K562 (cell line): ENCODE results near the gene BMF. TPM values are rescaled to one million over a fixed set of nuclear protein-coding genes. Genes with fewer than 3 reads are reported as not detected.

Experiments
- ARID3A ChIP-seq: IDR thresholded peaks from 2 replicates; pipeline ENCODE4 v1.6.1; 2012; ENCODE audit warnings: low read depth, low read length, improper control_type of control experiment, borderline replicate concordance
- ETV6 ChIP-seq, 3 experiments: fragments of 150-350 bp in 1 of 3; sonication (generic) in 1 of 3; formaldehyde crosslinking in 1 of 3; IDR thresholded peaks; 2 replicates each; pipeline versions ENCODE4 v1.6.1 to v1.8.0; 2014 to 2022; ENCODE audit warnings: borderline replicate concordance in 2 of 3, low read depth in 2 of 3, antibody characterized with exemption in 1 of 3, low read length in 1 of 3, mild to moderate bottlenecking in 1 of 3, missing genetic modification reagents in 1 of 3
- NR0B1 ChIP-seq: fragments of 450-650 bp; IDR thresholded peaks from one replicate; pipeline ENCODE4 v1.6.1; 2018; ENCODE audit warnings: mild to moderate bottlenecking, moderate library complexity; ENCODE audit not compliant: partially characterized antibody
- NR2C1 ChIP-seq, 2 experiments: fragments of 450-650 bp; IDR thresholded peaks; 2 replicates each; pipeline ENCODE4 v1.6.1; 2017; ENCODE audit warnings: mild to moderate bottlenecking in 2 of 2, antibody characterized with exemption in 1 of 2, inconsistent platforms in 1 of 2, missing compliant biosample characterization in 1 of 2, missing genetic modification characterization in 1 of 2
- PHTF2 ChIP-seq: fragments of 250-450 bp; sonication (Bioruptor Pico); IDR thresholded peaks from 2 replicates; pipeline ENCODE4 v1.5.0; 2021; ENCODE audit warnings: mild to moderate bottlenecking
- PML ChIP-seq: IDR thresholded peaks from 2 replicates; pipeline ENCODE4 v1.6.1; 2012; ENCODE audit warnings: low read length, inconsistent platforms
- POLR2B ChIP-seq: fragments of 450-650 bp; IDR thresholded peaks from 2 replicates; pipeline ENCODE4 v1.6.1; 2018; ENCODE audit warnings: low read depth; ENCODE audit not compliant: partially characterized antibody
- RBFOX2 ChIP-seq: fragments of 200-400 bp; formaldehyde crosslinking; IDR thresholded peaks from 2 replicates; pipeline ENCODE4 v1.6.1; 2017; ENCODE audit warnings: low read depth, mild to moderate bottlenecking, low read length, moderate library complexity
- SAP30 ChIP-seq: fragments of 200-600 bp; sonication (generic); IDR thresholded peaks from 2 replicates; pipeline ENCODE4 v1.6.1; 2012; ENCODE audit warnings: borderline replicate concordance, low read depth, mild to moderate bottlenecking, moderate library complexity, low read length, control low read depth, inconsistent platforms; ENCODE audit not compliant: insufficient read depth, poor library complexity, severe bottlenecking
- SMARCE1 ChIP-seq: fragments of 450-650 bp; IDR thresholded peaks from 2 replicates; pipeline ENCODE4 v1.7.1; 2016; ENCODE audit warnings: mild to moderate bottlenecking
- STAG1 ChIP-seq: sonication (generic); formaldehyde crosslinking; IDR thresholded peaks from 2 replicates; pipeline ENCODE4 v1.5.0; 2020; ENCODE audit warnings: missing genetic modification reagents, borderline replicate concordance
- TARDBP ChIP-seq: fragments of 450-650 bp; IDR thresholded peaks from 2 replicates; pipeline ENCODE4 v1.6.1; 2016
- TEAD4 ChIP-seq, 2 experiments: sonication (generic) in 1 of 2; formaldehyde crosslinking in 1 of 2; IDR thresholded peaks; 2 replicates each; pipeline versions ENCODE4 v1.6.1 to v1.8.0; 2012 to 2022; ENCODE audit warnings: borderline replicate concordance in 1 of 2, inconsistent platforms in 1 of 2, low read length in 1 of 2, mild to moderate bottlenecking in 1 of 2, missing genetic modification reagents in 1 of 2
- ZNF449 ChIP-seq: fragments of 250-450 bp; sonication (Bioruptor Pico); IDR thresholded peaks from 2 replicates; pipeline ENCODE4 v1.8.0; 2022; ENCODE audit warnings: moderate library complexity, mild to moderate bottlenecking, inconsistent platforms
- ZNF586 ChIP-seq: fragments of 450-650 bp; formaldehyde crosslinking; conservative IDR thresholded peaks from 2 replicates; pipeline ENCODE4 v1.4.0; 2020; ENCODE audit warnings: mild to moderate bottlenecking, moderate library complexity
- ZNF699 ChIP-seq: fragments of 250-450 bp; sonication (Bioruptor Pico); IDR thresholded peaks from 2 replicates; pipeline ENCODE4 v1.8.0; 2021; ENCODE audit warnings: mild to moderate bottlenecking, moderate library complexity; ENCODE audit not compliant: insufficient replicate concordance
- ZNF740 ChIP-seq, 3 experiments: fragments of 200-800 bp in 1 of 3; sonication (Bioruptor generic) in 1 of 3; sonication (generic) in 1 of 3; formaldehyde crosslinking in 1 of 3; IDR thresholded peaks; 2 replicates each; pipeline versions ENCODE4 v1.6.1 to v1.8.0; 2016 to 2022; ENCODE audit warnings: mild to moderate bottlenecking in 2 of 3, missing compliant biosample characterization in 2 of 3, missing genetic modification characterization in 2 of 3, missing genetic modification reagents in 1 of 3
- polyA plus RNA-seq, 8 experiments: library from polyadenylated mRNA; depleted of rRNA in 4 of 8; stranded (reverse) in 5 of 8; unstranded in 3 of 8; fragments of >200 nt; fragmentation: Nextera tagmentation in 2 of 8; fragmentation: Illumina TruSeq in 1 of 8; extraction: Ambion mirVana in 2 of 8; extraction: Trizol in 1 of 8; gene quantifications; 2 replicates each; pipeline versions ENCODE4 v1.2.1 to v1.2.3, GENCODE V29; 2011 to 2014; ENCODE audit warnings: inconsistent platforms in 1 of 8, missing spikeins in 1 of 8
- total RNA-seq, 7 experiments: library from RNA; depleted of rRNA in 6 of 7; stranded (reverse); fragments of >200 nt in 6 of 7; fragmentation: Illumina TruSeq in 2 of 7; extraction: Trizol in 2 of 7; gene quantifications; 2 replicates each; pipeline versions ENCODE4 v1.2.1 to v1.2.3, GENCODE V29; 2011 to 2021; ENCODE audit warnings: low replicate concordance in 1 of 7

The BMF gene
- total and polyA plus RNA-seq, 9 of the 15 experiments (the other 6 are each of a cell fraction or from before 2014, with no cell fraction given), result 0.25 to 0.91 (median 0.59) TPM; not detected in 2

- TF ChIP-seq STAG1 (CRISPR knock-in tag), result no peak
- no peak for TF ChIP-seq NR0B1
- no peak for TF ChIP-seq PHTF2
- peak; percentile 92 for TF ChIP-seq RBFOX2
- TF ChIP-seq ZNF699, result no peak
- TF ChIP-seq ZNF586 (CRISPR knock-in tag), result no peak
- peak; percentile 30; the same call in 1 of the 2 replicates for TF ChIP-seq SMARCE1
- TF ChIP-seq ARID3A, result no peak
- TF ChIP-seq SAP30, result peak; percentile 37
- TF ChIP-seq TARDBP, result no peak
- TF ChIP-seq PML, result peak; percentile 75
- no peak for TF ChIP-seq ZNF449 (CRISPR knock-in tag)
- peak; percentile 88 for TF ChIP-seq POLR2B
- TF ChIP-seq ETV6 (IDR thresholded peaks at IDR 0.05; ENCODE audit: borderline replicate concordance in 1 of 2, low read depth in 2 of 2, low read length in 1 of 2), result no peak; a peak in 1 of 4 replicates
- TF ChIP-seq ETV6 (CRISPR knock-in tag; IDR thresholded peaks at IDR 0.05; ENCODE audit: borderline replicate concordance), result no peak
- TF ChIP-seq ZNF740 (CRISPR knock-in tag; IDR thresholded peaks at IDR 0.05), result peak; percentile 35; the same call in 1 of the 2 replicates
- TF ChIP-seq ZNF740 (tag; IDR thresholded peaks at IDR 0.05), result no peak
- peak; percentile 65 for TF ChIP-seq NR2C1 (IDR thresholded peaks at IDR 0.05)
- TF ChIP-seq NR2C1 (tag; IDR thresholded peaks at IDR 0.05), result peak; percentile 78
- TF ChIP-seq TEAD4 (IDR thresholded peaks at IDR 0.05; ENCODE audit: low read length), result no peak
- TF ChIP-seq TEAD4 (CRISPR knock-in tag; IDR thresholded peaks at IDR 0.05; ENCODE audit: borderline replicate concordance), result no peak
Observed at GRCh38 chr15:40038638-40039543, 69.8 kb downstream of the BMF start, which contains the start of gene SRP14 (continued).
